ENCODE data around the gene HERPUD2. TPM values are rescaled to one million over a fixed set of nuclear protein-coding genes. Genes with fewer than 3 reads are reported as not detected.

Gene HERPUD2
- total and polyA plus RNA-seq, 2 donors (not counting 1 experiment from before 2014, with no cell fraction given) = 32.5 to 49.4 TPM

DNA sequence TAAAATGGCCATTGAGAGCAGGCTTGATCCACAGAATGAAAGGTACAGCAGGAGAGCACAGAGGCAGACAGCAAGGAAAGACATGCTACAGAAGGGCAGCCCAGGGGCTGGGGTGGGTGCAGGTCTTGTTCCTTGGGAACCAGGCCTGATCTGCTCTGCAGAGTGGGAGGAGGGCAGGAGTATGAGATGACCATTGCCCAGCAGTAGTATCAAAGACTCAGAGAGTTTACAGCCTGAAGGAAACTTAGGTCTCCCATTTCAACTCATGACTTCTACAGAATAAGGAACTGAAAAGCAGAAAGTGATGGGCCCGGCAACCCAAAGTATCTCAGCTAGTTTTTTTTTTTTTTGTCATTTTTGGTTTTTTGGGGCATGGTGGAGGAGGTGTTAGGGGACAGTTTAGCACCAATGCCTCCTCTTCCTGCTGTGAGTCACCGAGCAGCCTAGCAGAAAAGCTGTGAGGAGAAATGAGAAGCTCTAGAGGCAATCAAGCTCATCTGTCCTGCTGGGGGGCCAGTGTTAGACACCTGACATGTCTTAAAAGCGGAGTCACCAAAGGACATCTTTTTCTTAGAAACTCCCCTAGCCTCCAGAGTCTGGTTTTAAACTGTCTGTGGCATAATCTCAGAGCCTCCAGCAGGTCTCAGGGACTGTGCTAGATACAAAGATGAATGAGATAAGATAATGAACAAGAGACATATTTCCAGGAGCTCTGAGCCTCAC, 34.3 kb upstream of the HERPUD2 start:
- Histone ChIP-seq H3K4me2 (ENCODE audit: extremely low read depth, insufficient read depth, low read length) (no peak overlapping the region), H4K20me1 (ENCODE audit: control insufficient read depth, extremely low read depth, insufficient read depth, low read length) (no peaks in the 10 kb centered on the region), H2AFZ (ENCODE audit: low read length) (no peak overlapping the region), H3K9ac (ENCODE audit: insufficient read depth, low read length) (no peak overlapping the region), H3K9me3 (ENCODE audit: control insufficient read depth, insufficient read depth, low read depth, low read length) (no peaks in the 10 kb centered on the region), H3K36me3 (ENCODE audit: control insufficient read depth, insufficient read depth, low read length) (no peaks in the 10 kb centered on the region), H3K27me3 (ENCODE audit: control insufficient read depth, insufficient read depth, low read length) (peaks cover 5% of the 10 kb centered on the region), H3K27ac (ENCODE audit: insufficient read depth, low read length) (no peak overlapping the region), H3K79me2 (ENCODE audit: control insufficient read depth, insufficient read depth, low read length) (no peaks in the 10 kb centered on the region), H3K4me1 (ENCODE audit: control insufficient read depth, extremely low read depth, insufficient read depth, low read length) (no peaks in the 10 kb centered on the region), H3K4me3 (replicated peaks in 1 of 4; ENCODE audit: control extremely low read depth in 1 of 4, insufficient read depth in 1 of 4, low read depth in 3 of 4, low read length in 4 of 4) (no peak overlapping the region)
- no peak for DNase-seq (ENCODE audit: low read depth in 2 of 2)
- TF ChIP-seq, protein P1, sequence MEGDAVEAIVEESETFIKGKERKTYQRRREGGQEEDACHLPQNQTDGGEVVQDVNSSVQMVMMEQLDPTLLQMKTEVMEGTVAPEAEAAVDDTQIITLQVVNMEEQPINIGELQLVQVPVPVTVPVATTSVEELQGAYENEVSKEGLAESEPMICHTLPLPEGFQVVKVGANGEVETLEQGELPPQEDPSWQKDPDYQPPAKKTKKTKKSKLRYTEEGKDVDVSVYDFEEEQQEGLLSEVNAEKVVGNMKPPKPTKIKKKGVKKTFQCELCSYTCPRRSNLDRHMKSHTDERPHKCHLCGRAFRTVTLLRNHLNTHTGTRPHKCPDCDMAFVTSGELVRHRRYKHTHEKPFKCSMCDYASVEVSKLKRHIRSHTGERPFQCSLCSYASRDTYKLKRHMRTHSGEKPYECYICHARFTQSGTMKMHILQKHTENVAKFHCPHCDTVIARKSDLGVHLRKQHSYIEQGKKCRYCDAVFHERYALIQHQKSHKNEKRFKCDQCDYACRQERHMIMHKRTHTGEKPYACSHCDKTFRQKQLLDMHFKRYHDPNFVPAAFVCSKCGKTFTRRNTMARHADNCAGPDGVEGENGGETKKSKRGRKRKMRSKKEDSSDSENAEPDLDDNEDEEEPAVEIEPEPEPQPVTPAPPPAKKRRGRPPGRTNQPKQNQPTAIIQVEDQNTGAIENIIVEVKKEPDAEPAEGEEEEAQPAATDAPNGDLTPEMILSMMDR (conservative IDR thresholded peaks at IDR 0.05 in 1 of 2, IDR thresholded peaks at IDR 0.05 in 1 of 2; ENCODE audit: low read depth in 1 of 2, low read length in 2 of 2) = no peak
- TF ChIP-seq EZH2 (IDR thresholded peaks at IDR 0.05; ENCODE audit: low read length, missing control alignments) = no peak

DNA sequence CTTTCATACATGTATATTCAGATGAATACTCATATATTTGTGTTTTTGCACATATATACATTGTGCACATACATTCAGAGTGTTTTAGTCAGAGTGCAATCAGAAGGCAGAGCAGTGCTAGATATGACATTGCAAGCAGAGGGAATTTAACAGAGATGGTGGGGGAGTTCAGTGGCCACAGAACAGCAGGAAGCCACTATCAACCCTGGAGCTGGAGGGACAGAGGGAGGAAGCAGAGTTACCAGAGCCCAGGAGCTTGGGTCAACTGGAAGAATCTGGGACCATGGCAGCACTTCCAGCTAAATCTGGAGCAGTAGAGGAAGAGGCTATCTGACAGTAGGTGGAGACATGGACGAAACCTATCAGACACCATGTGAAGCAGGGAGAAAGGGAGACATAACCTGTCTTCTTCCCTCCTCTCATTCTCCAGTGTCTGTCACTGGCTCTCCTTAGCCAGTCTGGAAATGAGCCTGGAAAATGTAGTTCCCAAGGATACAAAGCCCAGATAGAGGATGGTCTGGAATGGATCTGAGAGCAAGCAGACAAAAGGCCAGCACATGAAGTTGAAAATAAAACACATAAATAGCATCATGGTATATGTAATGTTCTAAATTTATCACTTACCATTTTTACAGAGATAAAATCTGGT, 33.6 kb upstream of the HERPUD2 start:
- Histone ChIP-seq H3K9ac (ENCODE audit: insufficient read depth, low read length) (no peak overlapping the region), H3K36me3 (ENCODE audit: control insufficient read depth, insufficient read depth, low read length) (no peaks in the 10 kb centered on the region), H3K4me2 (ENCODE audit: extremely low read depth, insufficient read depth, low read length) (no peak overlapping the region), H2AFZ (ENCODE audit: low read length) (no peak overlapping the region), H3K79me2 (ENCODE audit: control insufficient read depth, insufficient read depth, low read length) (no peaks in the 10 kb centered on the region), H3K27me3 (ENCODE audit: control insufficient read depth, insufficient read depth, low read length) (peaks cover 5% of the 10 kb centered on the region), H3K4me3 (replicated peaks in 1 of 4; ENCODE audit: control extremely low read depth in 1 of 4, insufficient read depth in 1 of 4, low read depth in 3 of 4, low read length in 4 of 4) (no peak overlapping the region), H3K27ac (ENCODE audit: insufficient read depth, low read length) (no peak overlapping the region), H4K20me1 (ENCODE audit: control insufficient read depth, extremely low read depth, insufficient read depth, low read length) (no peaks in the 10 kb centered on the region), H3K9me3 (ENCODE audit: control insufficient read depth, insufficient read depth, low read depth, low read length) (no peaks in the 10 kb centered on the region), H3K4me1 (ENCODE audit: control insufficient read depth, extremely low read depth, insufficient read depth, low read length) (no peaks in the 10 kb centered on the region)
- no peak for DNase-seq (ENCODE audit: low read depth in 2 of 2)
- TF ChIP-seq EZH2 (IDR thresholded peaks at IDR 0.05; ENCODE audit: low read length, missing control alignments) = no peak
- TF ChIP-seq, protein P1 (conservative IDR thresholded peaks at IDR 0.05 in 1 of 2, IDR thresholded peaks at IDR 0.05 in 1 of 2; ENCODE audit: low read depth in 1 of 2, low read length in 2 of 2) = no peak

DNA sequence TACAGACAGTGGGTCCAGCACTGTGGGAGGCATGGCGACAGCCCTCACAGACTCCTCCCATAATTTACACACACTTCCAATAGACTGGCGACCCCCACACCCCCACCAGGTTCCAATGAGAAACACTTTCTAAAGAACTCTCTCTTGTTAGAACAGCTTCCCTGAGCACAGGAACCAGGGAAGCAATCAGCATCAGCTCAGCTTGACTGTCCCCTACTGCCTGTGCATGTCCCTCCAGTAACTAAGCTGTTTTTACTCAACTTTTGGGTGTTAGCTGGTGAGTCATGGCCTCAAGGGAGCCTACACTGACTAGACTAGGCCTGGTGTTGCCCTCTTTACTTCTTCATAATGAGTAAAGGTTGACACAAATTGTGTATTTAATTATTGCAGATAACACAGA, 32.6 kb upstream of the HERPUD2 start:
- Histone ChIP-seq H2AFZ (ENCODE audit: low read length) (no peak overlapping the region), H3K27me3 (ENCODE audit: control insufficient read depth, insufficient read depth, low read length) (peaks cover 5% of the 10 kb centered on the region), H3K36me3 (ENCODE audit: control insufficient read depth, insufficient read depth, low read length) (no peaks in the 10 kb centered on the region), H3K79me2 (ENCODE audit: control insufficient read depth, insufficient read depth, low read length) (no peaks in the 10 kb centered on the region), H4K20me1 (ENCODE audit: control insufficient read depth, extremely low read depth, insufficient read depth, low read length) (no peaks in the 10 kb centered on the region), H3K4me3 (replicated peaks in 1 of 4; ENCODE audit: control extremely low read depth in 1 of 4, insufficient read depth in 1 of 4, low read depth in 3 of 4, low read length in 4 of 4) (no peak overlapping the region), H3K9me3 (ENCODE audit: control insufficient read depth, insufficient read depth, low read depth, low read length) (no peaks in the 10 kb centered on the region), H3K4me2 (ENCODE audit: extremely low read depth, insufficient read depth, low read length) (no peak overlapping the region), H3K27ac (ENCODE audit: insufficient read depth, low read length) (no peak overlapping the region), H3K4me1 (ENCODE audit: control insufficient read depth, extremely low read depth, insufficient read depth, low read length) (no peaks in the 10 kb centered on the region), H3K9ac (ENCODE audit: insufficient read depth, low read length) (no peak overlapping the region)
- DNase-seq (ENCODE audit: low read depth in 2 of 2) = no peak
- TF ChIP-seq EZH2 (IDR thresholded peaks at IDR 0.05; ENCODE audit: low read length, missing control alignments) = no peak
- TF ChIP-seq, protein P1 (conservative IDR thresholded peaks at IDR 0.05 in 1 of 2, IDR thresholded peaks at IDR 0.05 in 1 of 2; ENCODE audit: low read depth in 1 of 2, low read length in 2 of 2) = no peak
